NOMO-1 treated with dmso at 0.1 percent for 144 hours (cell line): ENCODE data around the gene CCDC183.
"Not testable (repeated sequence)": the region's sequence is repeated elsewhere in the genome, so short reads cannot be mapped to it uniquely, and the experiment has no call there.

Source experiments
- DNase-seq: peaks from one replicate; lab custom pipeline; 2025; ENCODE audit not compliant: unreplicated experiment; lab: John Stamatoyannopoulos, UW

CCDC183 gene

GRCh38 chr9:136784249-136784996 lies 11.7 kb upstream of the CCDC183 start:
- no peak for DNase-seq

- DNase-seq, result no peak
These were observed 11.2 kb upstream of the CCDC183 start for GRCh38 chr9:136784997-136785361.

GRCh38 chr9:136785565-136786355 lies 10.4 kb upstream of the CCDC183 start:
- not testable (repeated sequence) for DNase-seq

GRCh38 chr9:136786451-136786850 lies 9.7 kb upstream of the CCDC183 start:
- no peak for DNase-seq

GRCh38 chr9:136786983-136787382 lies 9.2 kb upstream of the CCDC183 start:
- not testable (repeated sequence) for DNase-seq

- DNase-seq, result peak; percentile 68
These were observed 8.3 kb upstream of the CCDC183 start for GRCh38 chr9:136787690-136788400.

GRCh38 chr9:136788644-136789522 lies 7.3 kb upstream of the CCDC183 start:
- not testable (repeated sequence) for DNase-seq

GRCh38 chr9:136789523-136789937 lies 6.6 kb upstream of the CCDC183 start:
- no peak for DNase-seq

GRCh38 chr9:136790640-136791515 lies 5.3 kb upstream of the CCDC183 start, which contains the start of gene TMEM141:
TMEM141 (plus strand) TSS chr9:136791344; CDS start chr9:136791371, 27 bp downstream.
- peak; percentile 100 for DNase-seq

GRCh38 chr9:136791516-136792276 lies 4.4 kb upstream of the CCDC183 start:
- peak; percentile 62 for DNase-seq

- no peak for DNase-seq
These were observed 3.6 kb upstream of the CCDC183 start for GRCh38 chr9:136792321-136793085.

- no peak for DNase-seq
These were observed 2.8 kb upstream of the CCDC183 start for GRCh38 chr9:136793086-136793946.

GRCh38 chr9:136794281-136794999 lies 1.7 kb upstream of the CCDC183 start:
- DNase-seq, result no peak

- no peak for DNase-seq
These were observed 1.2 kb upstream of the CCDC183 start for GRCh38 chr9:136795000-136795348.

GRCh38 chr9:136796775-136797347 lies 723 bp downstream of the CCDC183 start:
- DNase-seq, result not testable (repeated sequence)

GRCh38 chr9:136798708-136799078 lies 2.6 kb downstream of the CCDC183 start:
- DNase-seq, result no peak
